Upper lobe of right lung (tissue), 1 donor: Measurements from ENCODE around the gene PRDM16. TPM values are rescaled to one million over a fixed set of nuclear protein-coding genes. Genes with fewer than 3 reads are reported as not detected.
A peak's percentile ranks its signal among the peaks of the same experiment; 100 is the strongest.

Source experiments
- ATAC-seq: fragments of 200-7000 bp; cut with Tn5 transposase; one replicate; pipeline ENCODE4 v1.9.1; 2020; ENCODE audit warnings: mild to moderate bottlenecking, moderate library complexity
- DNase-seq: peaks from one replicate; pipeline ENCODE4 v3.0.0-alpha.2; 2020
- H3K27ac ChIP-seq: fragments of 200-600 bp; one replicate; pipeline ENCODE4 v1.8.0; 2022
- H3K27me3 ChIP-seq: fragments of 200-600 bp; one replicate; pipeline ENCODE4 v1.8.0; 2022; ENCODE audit warnings: mild to moderate bottlenecking
- H3K36me3 ChIP-seq: fragments of 200-600 bp; one replicate; pipeline ENCODE4 v1.8.0; 2022
- H3K4me1 ChIP-seq: fragments of 200-600 bp; one replicate; pipeline ENCODE4 v1.8.0; 2022
- H3K4me3 ChIP-seq: fragments of 200-600 bp; one replicate; pipeline ENCODE4 v1.8.0; 2022; ENCODE audit warnings: mild to moderate bottlenecking
- H3K9me3 ChIP-seq: fragments of 200-600 bp; one replicate; pipeline ENCODE4 v1.8.0; 2022
- CTCF ChIP-seq: fragments of 200-600 bp; IDR thresholded peaks from one replicate; pipeline ENCODE4 v1.8.0; 2022; ENCODE audit warnings: antibody characterized with exemption
- intact Hi-C: fragments of 100-400 bp; cut with DNase I; formaldehyde crosslinking; loops from one replicate; pipeline ENCODE4 v1.11.0; 2022
- total RNA-seq: library from RNA; stranded (reverse); fragmentation: NEBNext Ultra II Directional; extraction: Animal tissue kit (Norgen Biotek cat#: 25700); gene quantifications from one replicate; pipeline ENCODE4 v1.2.1, GENCODE V29; 2021
- donor health status: DM: no; HTN: yes; CAD: no; lungs with severe emphysema.

PRDM16 gene
- total RNA-seq, 1 donor from 2014 or later: 21.0 TPM

DNA sequence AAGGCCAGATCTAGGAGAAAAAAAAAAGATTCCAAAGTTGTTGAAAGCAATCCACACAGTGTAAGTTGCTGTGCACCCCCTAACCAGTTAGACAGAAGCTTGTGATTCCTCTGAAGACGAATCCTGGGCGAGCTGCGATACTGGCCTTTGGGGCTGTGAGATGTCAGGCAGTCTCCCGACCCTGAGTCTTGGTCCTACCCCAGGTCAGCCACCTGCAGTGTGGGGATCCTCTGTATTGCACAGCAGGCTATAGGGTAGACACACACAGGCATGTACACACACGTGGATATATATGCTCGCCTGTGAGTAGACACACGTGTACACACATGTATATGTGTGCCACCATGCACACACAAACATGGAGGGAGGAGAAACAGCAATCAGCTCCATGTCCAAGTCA, 34.8 kb upstream of the PRDM16 start:
- no peaks in the 10 kb centered on the region for H3K36me3 ChIP-seq
- DNase-seq (no peak), ATAC-seq (no peak)
- H3K27ac ChIP-seq: no peak overlapping the region
- no peak for TF ChIP-seq CTCF
- no peaks in the 10 kb centered on the region for H3K4me1 ChIP-seq
- intact Hi-C loops: no loop called here
- no peaks in the 10 kb centered on the region for H3K9me3 ChIP-seq
- H3K4me3 ChIP-seq: no peak overlapping the region
- peaks cover 19% of the 10 kb centered on the region for H3K27me3 ChIP-seq

DNA sequence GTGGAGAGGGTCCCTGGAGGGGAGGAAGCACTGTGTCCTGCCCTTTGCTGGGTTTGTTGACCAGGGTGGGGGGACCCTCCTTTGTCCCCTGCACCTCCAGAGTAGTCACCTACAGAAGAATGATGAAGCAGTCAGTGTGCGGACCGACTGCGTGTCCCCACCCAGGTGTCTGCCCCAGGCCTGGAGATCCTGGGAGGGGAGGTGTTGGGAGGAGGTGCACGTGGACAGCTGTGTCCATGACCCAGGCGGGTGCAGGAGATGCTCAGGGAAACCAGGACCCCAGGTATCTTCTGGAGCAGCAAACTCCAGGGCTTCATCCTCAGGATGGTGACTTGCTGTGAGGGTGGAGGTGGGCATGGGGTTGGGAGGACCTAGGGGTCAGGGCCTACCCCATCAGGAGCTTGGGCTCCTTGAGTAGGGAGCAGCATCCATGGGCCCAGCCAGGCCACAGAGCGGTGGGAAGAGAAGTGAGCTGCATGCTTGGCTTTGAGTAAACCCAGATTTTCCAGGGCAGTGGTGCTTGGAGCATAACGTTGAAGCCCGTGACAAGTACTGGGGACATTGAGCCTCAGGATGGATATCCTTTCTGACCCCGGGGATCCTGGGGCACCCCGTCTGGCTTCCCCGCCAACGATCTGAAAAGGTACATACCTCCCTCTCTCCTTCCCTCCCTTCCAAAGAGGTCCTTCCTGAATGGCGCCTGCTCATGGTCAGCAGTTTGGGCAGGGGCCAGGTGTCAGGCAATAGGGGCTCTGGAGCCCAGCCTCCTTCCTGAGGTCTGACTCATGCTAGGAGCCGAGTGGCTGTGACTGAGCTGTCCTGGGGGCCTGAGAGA, 34.1 kb upstream of the PRDM16 start:
- H3K27me3 ChIP-seq: peaks cover 11% of the 10 kb centered on the region
- H3K4me3 ChIP-seq: no peak overlapping the region
- no peaks in the 10 kb centered on the region for H3K4me1 ChIP-seq
- DNase-seq (peak; percentile 57), ATAC-seq (no peak)
- intact Hi-C loops: no loop called here
- no peaks in the 10 kb centered on the region for H3K36me3 ChIP-seq
- H3K9me3 ChIP-seq: no peaks in the 10 kb centered on the region
- H3K27ac ChIP-seq: no peak overlapping the region
- no peak for TF ChIP-seq CTCF

DNA sequence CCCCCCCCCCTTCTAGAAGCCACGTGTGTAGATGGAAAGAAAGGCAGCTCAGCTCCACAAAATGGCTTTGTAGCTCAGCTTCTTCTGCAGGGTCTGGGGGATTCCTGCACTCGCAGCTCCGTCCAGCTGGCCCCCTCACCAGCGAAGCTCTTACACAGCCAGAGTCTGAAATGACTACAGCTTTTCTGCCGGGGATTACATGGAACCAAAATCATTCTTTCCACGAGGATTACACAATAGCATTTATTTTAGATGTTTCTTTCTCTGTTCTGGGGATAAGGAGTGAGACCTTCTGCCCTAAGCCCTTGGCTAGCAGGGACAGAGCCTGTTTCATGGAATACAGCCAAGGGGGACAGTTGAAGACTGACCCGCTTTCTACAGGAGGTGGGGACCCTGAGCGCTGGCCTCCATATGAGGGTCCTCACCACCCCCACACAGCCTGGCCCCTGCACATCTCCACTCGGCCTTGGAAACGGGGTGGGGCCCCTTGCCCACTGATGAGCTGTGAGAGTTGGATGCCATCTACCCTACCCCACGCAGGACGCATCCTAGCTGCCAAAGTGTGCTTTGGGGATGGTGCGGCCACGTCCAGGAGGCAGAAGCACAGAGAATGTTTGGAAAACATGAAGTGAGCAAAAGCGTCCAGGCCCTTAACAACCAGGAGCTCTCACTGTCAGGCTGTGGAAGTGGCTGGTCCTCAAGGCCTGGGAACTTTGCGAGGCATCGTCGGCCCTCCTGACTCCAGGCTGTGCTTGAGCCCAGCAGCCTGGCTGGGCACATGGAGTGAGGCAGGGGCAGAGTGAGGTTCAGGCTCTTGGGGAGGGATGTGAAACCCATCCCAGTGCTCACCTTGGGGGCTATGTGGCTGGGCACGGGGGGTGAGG, 33.2 kb upstream of the PRDM16 start:
- intact Hi-C loops: no loop called here
- Histone ChIP-seq H3K36me3 (no peaks in the 10 kb centered on the region), H3K27me3 (peaks cover 4% of the 10 kb centered on the region), H3K9me3 (no peaks in the 10 kb centered on the region), H3K4me3 (no peak overlapping the region), H3K4me1 (no peaks in the 10 kb centered on the region), H3K27ac (no peak overlapping the region)
- no peak for TF ChIP-seq CTCF
- DNase-seq (peak; percentile 45), ATAC-seq (no peak)

- DNase-seq (peak; percentile 45), ATAC-seq (no peak)
- Histone ChIP-seq H3K27ac (no peak overlapping the region), H3K9me3 (no peaks in the 10 kb centered on the region), H3K36me3 (no peaks in the 10 kb centered on the region), H3K4me1 (no peaks in the 10 kb centered on the region), H3K4me3 (no peak overlapping the region), H3K27me3 (peaks cover 4% of the 10 kb centered on the region)
- intact Hi-C loops: no loop called here
- TF ChIP-seq CTCF: no peak
Measured at GRCh38 chr1:3036447-3037280, 32.3 kb upstream of the PRDM16 start.

DNA sequence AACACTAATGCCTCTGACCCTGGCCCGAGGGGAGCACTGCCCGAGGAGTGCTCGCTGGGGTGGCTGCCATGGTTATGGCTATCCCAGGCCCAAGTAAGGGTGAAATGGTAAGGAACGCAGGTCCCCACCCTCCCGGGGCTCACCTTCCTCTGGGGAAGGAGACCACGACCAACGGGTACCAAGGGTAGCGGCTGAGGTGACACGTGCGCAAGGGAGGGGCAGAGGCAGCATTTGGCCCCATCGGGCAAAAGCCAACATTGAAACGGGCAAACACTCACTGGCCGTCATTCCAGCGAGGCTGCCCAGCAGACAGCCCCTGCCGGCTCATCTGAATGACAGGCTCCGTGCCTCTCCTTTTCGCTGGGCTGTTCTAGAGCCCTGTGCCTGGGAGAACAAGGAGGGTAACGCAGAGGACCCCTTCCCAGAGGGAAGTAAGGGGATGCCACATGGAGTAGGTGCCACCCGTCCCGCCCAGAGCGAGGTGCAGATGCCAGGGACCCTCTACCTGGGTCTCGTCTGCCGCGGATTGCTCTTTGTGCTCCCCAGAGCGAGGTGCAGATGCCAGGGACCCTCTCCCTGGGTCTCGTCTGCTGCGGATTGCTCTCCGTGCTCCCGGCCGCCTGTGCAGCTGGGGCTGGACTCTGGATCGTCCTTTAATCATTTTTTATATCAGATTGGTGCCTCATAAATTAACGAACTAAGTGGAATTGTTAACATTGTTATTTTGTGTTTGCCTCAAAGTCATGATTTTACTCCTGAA, 31.5 kb upstream of the PRDM16 start:
- TF ChIP-seq CTCF: no peak
- intact Hi-C loops: no loop called here
- no peak for DNase-seq
- no peaks in the 10 kb centered on the region for H3K4me1 ChIP-seq
- H3K9me3 ChIP-seq: no peaks in the 10 kb centered on the region
- H3K27ac ChIP-seq: no peak overlapping the region
- no peak overlapping the region for H3K4me3 ChIP-seq
- H3K36me3 ChIP-seq: no peaks in the 10 kb centered on the region
- H3K27me3 ChIP-seq: peaks cover 4% of the 10 kb centered on the region
- no peak for ATAC-seq
